GM15510 (cell line): ENCODE data around the gene HTR1B.

Source experiments
- POLR2A ChIP-seq: IDR thresholded peaks from 3 replicates; pipeline ENCODE4 v1.6.1; 2011; ENCODE audit warnings: borderline replicate concordance; ENCODE audit not compliant: insufficient read length; ENCODE audit errors: extremely low read depth

Gene HTR1B

DNA sequence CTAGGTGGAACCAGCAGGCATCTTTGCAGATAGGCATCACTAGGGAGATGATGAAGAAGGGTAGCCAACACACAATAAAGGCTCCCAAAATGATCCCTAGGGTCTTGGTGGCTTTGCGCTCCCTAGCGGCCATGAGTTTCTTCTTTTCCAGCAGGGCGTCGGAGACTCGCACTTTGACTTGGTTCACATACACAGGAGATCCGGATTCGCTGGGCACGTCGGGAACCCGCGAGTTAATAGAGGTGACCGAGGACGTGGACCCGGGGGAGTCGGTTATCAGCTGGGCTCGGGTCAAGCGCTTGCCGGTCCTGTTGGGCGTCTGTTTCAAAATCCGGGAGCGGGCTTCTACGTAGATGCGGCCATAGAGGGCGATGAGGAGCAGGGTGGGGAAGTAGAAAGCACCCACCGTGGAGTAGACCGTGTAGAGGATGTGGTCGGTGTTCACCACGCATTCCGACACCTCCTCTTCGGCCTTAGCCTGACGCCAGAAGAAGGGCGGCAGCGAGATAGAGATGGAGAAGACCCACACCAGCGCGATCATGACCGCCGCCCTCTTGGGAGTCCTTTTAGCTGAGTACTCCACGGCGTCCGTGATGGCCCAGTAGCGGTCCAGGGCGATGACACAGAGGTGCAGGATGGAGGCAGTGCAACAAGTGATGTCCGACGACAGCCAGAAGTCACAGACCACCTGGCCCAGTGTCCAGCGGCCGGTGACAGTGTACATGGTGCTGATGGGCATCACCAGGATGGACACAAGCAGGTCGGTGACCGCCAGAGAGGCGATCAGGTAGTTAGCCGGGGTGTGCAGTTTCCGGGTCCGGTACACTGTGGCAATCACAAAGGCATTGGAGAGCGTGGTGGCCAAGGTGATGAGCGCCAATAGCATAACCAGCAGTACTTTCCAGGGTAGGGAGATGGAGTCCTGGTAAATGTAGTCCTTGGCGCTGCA is 658 bp downstream of the HTR1B start:
- TF ChIP-seq POLR2A: no peak

DNA sequence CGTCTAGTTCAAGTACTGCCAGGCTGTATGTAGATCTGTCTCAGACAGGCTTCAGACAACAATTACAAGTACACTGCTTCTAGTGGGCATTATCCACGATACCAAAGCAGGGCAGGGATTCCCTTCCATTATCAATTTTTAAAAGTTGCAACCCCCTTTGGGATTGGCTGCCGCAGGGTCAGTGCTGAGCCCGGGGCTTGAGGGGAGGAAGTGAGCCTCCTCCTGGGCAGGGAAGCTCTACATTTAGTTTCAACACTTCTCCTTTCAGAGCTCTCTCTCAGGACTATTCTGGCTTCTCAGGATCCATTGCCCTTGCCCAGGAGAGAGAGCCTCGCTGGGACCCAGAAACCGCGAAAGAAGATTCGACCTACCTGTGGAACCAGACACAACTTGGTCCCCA is 1.5 kb downstream of the HTR1B start:
- TF ChIP-seq POLR2A: no peak

DNA sequence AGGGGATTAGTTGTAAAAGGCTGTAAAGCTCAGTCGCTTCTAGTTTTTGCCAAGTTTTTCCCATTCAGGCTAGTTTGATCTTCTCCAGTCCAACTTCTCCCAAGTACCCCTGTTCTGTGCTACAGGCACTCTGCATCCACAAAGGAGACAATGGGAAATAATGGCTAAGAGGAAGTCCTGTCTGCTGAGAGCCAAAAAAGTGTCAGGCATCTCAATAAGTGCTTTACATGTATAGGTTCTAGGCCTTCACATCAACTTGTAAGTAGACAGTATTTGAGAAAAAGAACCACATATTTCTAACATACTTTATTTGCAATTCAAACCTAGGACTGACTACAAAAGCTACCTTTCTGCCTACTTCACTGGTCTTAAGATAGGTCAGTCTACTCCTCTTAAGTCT is 4.9 kb downstream of the HTR1B start:
- TF ChIP-seq POLR2A: no peak

DNA sequence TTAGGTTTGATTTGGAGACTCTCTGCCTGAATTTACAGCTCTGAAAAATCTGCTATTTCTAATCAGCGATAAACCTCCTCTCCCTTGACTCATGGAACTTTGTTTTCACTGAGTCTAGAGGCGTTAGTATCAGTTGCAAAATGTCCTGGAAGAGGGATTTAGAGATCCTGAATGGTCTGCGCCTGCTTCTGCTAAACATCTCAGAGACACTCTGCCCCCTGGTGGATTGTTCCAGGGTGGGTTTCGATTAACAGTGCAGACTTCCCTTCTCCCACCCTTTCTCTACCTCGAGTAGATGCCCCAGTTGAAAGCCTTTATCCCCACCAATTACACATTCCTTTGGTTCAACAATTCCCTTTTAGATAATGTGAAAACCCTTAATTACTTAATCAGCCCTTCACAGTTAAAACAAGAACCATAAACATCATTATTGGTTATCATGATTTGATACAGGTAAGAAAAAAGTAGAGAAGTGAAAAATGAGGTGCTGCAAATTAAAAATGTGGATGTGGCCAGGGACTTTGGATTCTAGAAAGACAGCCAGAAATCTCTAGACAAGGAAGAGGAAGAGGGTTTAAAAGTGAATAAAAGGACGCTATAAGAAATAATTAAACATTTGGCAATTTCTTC is 5.5 kb downstream of the HTR1B start:
- TF ChIP-seq POLR2A: no peak

DNA sequence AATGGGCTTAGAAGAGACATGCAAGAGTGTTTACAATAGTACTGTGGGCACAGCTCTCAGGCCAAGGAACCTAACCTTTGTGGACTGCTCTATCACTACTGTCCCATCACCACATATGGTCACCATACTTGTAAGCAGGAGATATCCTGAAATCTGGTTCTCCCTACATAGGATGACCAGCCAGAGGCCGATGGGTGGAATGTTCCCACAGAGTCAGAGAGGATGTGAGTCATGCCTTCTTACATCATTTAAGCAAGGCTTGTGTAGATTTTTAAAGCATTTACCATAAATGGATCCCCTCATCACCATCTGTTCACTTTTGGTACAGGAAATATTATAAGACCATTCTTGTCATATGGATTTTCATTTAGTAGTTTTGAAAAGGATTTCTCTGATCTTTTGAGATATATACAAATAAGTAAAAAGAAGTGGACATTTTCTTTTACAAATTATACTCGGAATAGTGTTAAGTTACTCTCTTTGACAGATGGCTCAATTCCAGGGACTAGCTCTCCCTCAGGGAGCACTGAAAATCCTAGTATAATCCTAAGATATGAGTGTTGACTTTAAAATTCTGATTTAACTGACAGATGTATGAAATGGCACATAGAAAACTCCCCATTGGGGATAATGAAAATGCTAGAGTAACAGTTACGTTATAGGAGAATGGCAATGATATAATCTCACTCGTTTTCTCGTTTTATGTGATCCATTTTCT is 6.6 kb downstream of the HTR1B start:
- no peak for TF ChIP-seq POLR2A

DNA sequence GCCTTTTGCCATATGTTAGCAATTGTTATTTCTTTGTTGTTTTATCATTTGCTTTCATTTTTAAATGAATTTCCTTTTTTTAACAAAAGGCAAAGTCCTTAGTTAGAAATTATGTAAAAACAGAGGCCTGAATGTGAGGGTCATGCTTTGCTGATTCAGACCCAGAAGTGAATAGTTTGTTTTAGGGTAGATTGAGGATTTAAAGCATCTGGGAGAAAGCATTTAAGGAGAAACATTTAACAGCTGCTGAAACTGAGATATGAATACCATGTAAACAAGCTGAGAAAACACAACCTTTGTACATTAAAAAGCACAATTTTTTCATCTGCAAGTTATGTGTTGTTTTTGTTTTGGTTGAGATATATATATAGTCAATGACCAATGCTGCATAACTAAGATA is 8.0 kb downstream of the HTR1B start:
- no peak for TF ChIP-seq POLR2A

DNA sequence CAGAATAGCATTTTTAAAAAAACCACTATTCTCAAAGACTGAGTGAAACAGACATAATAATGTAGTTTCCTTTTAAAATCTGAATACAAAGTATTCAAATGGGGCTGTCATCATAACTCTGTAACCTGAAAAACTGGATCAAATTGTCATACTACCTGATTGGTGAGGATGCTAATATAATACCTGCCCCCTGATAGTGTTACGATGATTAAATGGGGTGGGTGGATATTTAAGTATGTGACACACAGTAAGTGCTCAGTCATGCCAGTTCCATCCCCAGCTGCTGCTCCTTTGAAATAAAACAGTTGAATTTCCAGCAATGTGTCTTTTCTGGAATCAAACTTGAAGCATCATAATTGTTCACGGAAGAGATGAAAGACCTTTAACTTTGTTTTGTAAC is 8.9 kb downstream of the HTR1B start:
- TF ChIP-seq POLR2A: no peak

- TF ChIP-seq POLR2A: no peak
Measured at GRCh38 chr6:77451466-77451865, 11.8 kb downstream of the HTR1B start.

DNA sequence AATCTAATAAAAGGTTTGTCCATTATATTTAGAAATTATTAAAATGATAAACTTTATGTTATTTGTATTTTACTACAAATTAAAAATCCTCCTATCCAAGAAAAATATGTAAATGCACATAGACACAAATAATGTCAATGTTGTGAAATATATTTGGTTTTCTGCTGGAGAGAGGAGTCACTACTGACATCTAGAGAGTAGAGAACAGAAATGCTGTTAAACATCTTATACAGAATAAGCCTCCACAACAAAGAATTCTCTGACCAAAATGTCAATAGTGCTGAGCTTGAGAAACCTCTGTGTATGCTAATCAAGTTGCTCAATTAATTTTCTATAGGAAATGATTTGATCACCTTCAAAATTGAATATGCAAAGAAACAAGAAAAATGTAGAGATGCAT is 12.4 kb downstream of the HTR1B start:
- no peak for TF ChIP-seq POLR2A

DNA sequence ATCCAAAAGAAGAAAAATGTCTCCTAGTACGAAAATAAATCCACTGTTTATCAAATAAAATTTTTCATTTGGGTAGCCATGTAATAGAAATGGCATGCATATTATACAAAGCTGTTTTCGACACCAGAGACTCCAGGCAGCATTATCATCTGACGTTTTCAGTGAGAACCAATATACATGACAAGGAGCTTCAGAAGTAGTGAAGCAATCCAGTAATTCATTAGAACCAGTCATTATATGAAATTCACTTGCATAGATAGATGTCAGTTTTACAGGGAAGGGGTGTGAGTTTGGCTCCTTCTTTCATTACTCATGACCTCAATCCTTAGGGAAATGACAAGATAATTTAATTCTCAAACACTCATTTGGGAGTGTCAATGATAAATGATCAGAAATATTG is 14.7 kb downstream of the HTR1B start:
- TF ChIP-seq POLR2A: no peak

DNA sequence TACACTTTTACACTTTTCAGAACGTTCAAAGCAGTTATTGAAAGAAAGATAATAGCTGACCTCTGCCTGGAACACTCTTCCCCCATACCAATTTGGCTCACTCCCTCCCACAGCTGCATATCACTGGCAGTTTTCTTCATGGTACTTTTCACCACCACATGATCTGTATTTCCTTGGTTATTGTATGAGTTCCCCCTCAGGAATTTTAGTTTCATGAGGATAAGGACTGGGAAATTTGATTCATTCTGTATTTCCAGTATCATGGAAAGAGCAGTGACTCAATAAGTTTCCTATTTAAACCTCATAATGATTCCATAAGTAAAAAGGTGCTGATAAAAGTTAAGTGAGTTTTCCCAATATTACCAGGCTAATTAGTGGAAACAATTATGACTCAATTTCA is 16.0 kb downstream of the HTR1B start:
- no peak for TF ChIP-seq POLR2A

DNA sequence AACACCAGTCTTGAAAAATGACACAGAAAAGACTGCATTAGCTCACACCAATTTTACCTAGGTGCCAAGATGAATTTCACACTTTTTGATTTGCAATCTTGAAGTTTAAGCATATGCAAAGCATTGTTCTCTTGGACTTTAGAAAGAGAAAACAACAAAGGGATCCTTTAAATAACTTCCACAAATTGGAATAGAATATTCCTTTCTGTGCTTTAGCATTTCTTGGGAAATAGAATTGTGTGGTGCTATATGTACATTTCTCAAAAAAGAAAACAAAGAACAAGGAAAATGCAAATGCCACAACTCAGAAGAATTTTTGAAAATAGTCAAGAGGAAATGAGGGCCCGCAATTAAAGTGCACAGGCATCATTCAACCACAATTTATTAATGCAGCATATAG is 17.0 kb downstream of the HTR1B start:
- TF ChIP-seq POLR2A: no peak

DNA sequence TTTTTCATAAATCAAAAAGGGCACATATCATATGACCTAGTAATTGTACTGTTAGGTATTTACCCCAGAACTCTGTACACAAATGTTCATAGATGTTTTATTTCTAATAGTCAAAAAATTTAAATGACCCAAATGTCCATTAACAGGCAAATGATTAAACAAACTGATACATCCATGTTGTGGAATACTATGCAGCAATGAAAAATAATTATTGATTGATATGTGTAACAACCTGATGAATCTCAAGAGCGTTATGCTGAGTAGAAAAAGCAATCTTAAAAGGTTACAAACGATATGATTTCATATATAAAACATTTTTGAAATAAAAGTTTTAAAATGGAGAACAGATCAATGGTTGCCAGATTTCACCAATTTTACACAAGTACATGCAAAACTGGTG is 18.1 kb downstream of the HTR1B start:
- TF ChIP-seq POLR2A: no peak

- TF ChIP-seq POLR2A: no peak
Measured at GRCh38 chr6:77440206-77440976, 22.9 kb downstream of the HTR1B start.

DNA sequence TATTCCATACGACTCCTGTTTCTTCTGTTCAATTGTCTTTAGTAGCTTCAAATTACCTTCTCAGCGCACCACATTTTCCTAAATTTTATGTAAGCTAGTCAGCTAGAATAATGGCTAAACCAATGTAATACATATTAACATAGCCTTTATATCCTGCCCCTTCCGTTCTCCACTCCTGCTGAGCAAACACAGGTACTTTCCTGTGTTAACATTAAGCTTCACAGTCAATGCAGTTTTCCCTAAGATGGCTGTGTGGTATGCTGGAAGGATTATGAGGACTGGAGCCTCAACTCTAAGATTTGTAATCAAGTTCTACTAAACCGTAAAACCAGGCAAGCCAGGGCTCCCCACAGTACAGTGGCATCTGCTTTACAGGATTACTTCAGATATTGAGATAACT is 29.4 kb downstream of the HTR1B start:
- TF ChIP-seq POLR2A: no peak
